Stomach (tissue), 9 donors: ENCODE measurements around the gene MCTP2. TPM values are rescaled to one million over a fixed set of nuclear protein-coding genes. Genes with fewer than 3 reads are reported as not detected.

Experiments used
- DNase-seq, 2 donors: peaks; one replicate each; pipeline versions ENCODE4 v3.0.0 to v3.0.0-alpha.2; 2013 to 2019
- H3K27ac ChIP-seq, 5 donors: fragments of 200-600 bp in 4 of 5; sonication (generic) in 4 of 5; one replicate each; pipeline ENCODE4 v1.5.1; 2013 to 2019; ENCODE audit warnings: mild to moderate bottlenecking in 1 of 5, moderate library complexity in 1 of 5
- H3K27me3 ChIP-seq, 3 donors: fragments of 200-600 bp; sonication (generic); one replicate each; pipeline ENCODE4 v1.5.1; 2017 to 2019; ENCODE audit warnings: mixed run types in 1 of 3
- H3K36me3 ChIP-seq, 4 donors: fragments of 200-600 bp; sonication (generic); 1 replicate in 3 of 4; 2 replicates in 1 of 4; pipeline ENCODE4 v1.5.1; 2016 to 2019
- H3K4me1 ChIP-seq, 4 donors: fragments of 200-600 bp; sonication (generic); one replicate each; pipeline ENCODE4 v1.5.1; 2016 to 2019
- H3K4me3 ChIP-seq, 4 donors: fragments of 200-600 bp; sonication (generic) in 3 of 4; one replicate each; pipeline ENCODE4 v1.5.1; 2016 to 2019; ENCODE audit warnings: mild to moderate bottlenecking in 1 of 4
- H3K9me3 ChIP-seq, 4 donors: fragments of 200-600 bp; sonication (generic); one replicate each; pipeline ENCODE4 v1.5.1; 2016 to 2019
- CTCF ChIP-seq, 7 experiments: fragments of 450-650 bp in 4 of 7; fragments of 200-600 bp in 3 of 7; sonication (generic) in 3 of 7; IDR thresholded peaks; one replicate each; pipeline ENCODE4 v1.5.1; 2016 to 2019; ENCODE audit warnings: antibody characterized with exemption in 7 of 7, control low read depth in 2 of 7, mild to moderate bottlenecking in 1 of 7
- EP300 ChIP-seq: sonication (generic); formaldehyde crosslinking; IDR thresholded peaks from one replicate; pipeline ENCODE4 v1.6.1; 2017; ENCODE audit warnings: antibody characterized with exemption
- POLR2A ChIP-seq, 4 donors: fragments of 450-650 bp; IDR thresholded peaks; one replicate each; pipeline ENCODE4 v1.6.1; 2016; ENCODE audit warnings: antibody characterized with exemption in 4 of 4, control low read depth in 2 of 4, mild to moderate bottlenecking in 1 of 4, moderate library complexity in 1 of 4
- POLR2AphosphoS5 ChIP-seq, 3 donors: sonication (generic); formaldehyde crosslinking; IDR thresholded peaks; one replicate each; pipeline ENCODE4 v1.6.1; 2016; ENCODE audit warnings: antibody characterized with exemption in 3 of 3
- WGBS, 5 donors: extraction: QIAGEN DNeasy Blood & Tissue Kit in 3 of 5; methylation state at CpG; one replicate each; pipeline versions ENCODE4 v1.1.5 to v1.1.7; 2013 to 2018; 5-methylcytosine and 5-hydroxymethylcytosine counted together
- intact Hi-C: fragments of 100-400 bp; cut with DNase I; formaldehyde crosslinking; loops from one replicate; pipeline ENCODE4 v1.15.1; 2023; ENCODE audit warnings: low total_unique reads
- polyA plus RNA-seq, 3 donors: library from polyadenylated mRNA; stranded (reverse); fragments of 200-250 nt; gene quantifications; one replicate each; pipeline ENCODE4 v1.2.3, GENCODE V29; 2013
- total RNA-seq, 5 donors: library from RNA; depleted of rRNA; stranded (reverse); fragments of >200 nt; gene quantifications; one replicate each; pipeline versions ENCODE4 v1.1.0 to v1.2.3, GENCODE V29; 2014 to 2016
- donor health status: healthy with polysubstance abuse.
- donor health status: Bipolar disorder and iron deficiency.
- donor health status: healthy.

MCTP2 gene
- total and polyA plus RNA-seq, 8 donors: 2.8 to 62.4 (median 15.4) TPM

DNA sequence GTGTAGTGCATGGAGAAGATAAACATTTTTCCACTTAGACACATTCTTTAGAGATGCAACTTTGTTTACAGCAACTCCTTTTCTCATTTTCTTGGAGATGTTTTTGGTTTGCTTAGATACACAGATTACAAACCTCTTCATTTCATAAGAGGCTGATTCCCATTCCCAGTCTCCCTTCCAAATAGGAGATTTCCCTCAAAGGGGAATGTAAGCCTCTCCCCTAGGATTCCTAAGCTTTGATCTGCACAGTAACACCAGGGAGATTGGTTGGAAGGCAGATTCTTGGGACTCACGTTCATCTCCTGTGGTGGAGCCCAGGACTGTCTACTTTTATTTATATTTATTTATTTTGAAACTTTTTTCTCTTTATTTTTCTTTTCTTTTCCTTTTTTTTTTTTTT lies 63.2 kb downstream of the MCTP2 start:
- H3K27me3 ChIP-seq: no peaks in the 10 kb centered on the region
- H3K36me3 ChIP-seq: no peaks in the 10 kb centered on the region
- H3K4me3 ChIP-seq: no peak overlapping the region
- peaks cover 0 to 46% (median 14%) of the 10 kb centered on the region in 4 donors for H3K4me1 ChIP-seq
- peak overlapping the region in 3 of 5 donors; percentile 12 to 59 (median 45) for H3K27ac ChIP-seq
- intact Hi-C loops: no loop called here
- H3K9me3 ChIP-seq: no peaks in the 10 kb centered on the region
- DNase-seq: no peak
- no peak for TF ChIP-seq POLR2AphosphoS5 (IDR thresholded peaks at IDR 0.05)
- TF ChIP-seq CTCF (IDR thresholded peaks at IDR 0.05): no peak
- no peak for TF ChIP-seq POLR2A (IDR thresholded peaks at IDR 0.05)
- TF ChIP-seq EP300: no peak
- WGBS, 5 donors: 65 to 93% (median 76%) methylated on average over 1 of the region's 1 CpG

GRCh38 chr15:94295275-94295674 lies 63.9 kb downstream of the MCTP2 start:
- WGBS, 5 donors: 78 to 95% (median 91%) methylated on average over 4 of the region's 4 CpGs
- H3K27me3 ChIP-seq: no peaks in the 10 kb centered on the region
- peak overlapping the region in 2 of 5 donors; percentile 35 to 51 for H3K27ac ChIP-seq
- intact Hi-C loops: no loop called here
- no peak overlapping the region for H3K4me3 ChIP-seq
- no peak for DNase-seq
- H3K4me1 ChIP-seq: peaks cover 0 to 46% (median 14%) of the 10 kb centered on the region in 4 donors
- TF ChIP-seq CTCF (IDR thresholded peaks at IDR 0.05) (no peak), POLR2AphosphoS5 (IDR thresholded peaks at IDR 0.05) (no peak), EP300 (no peak), POLR2A (IDR thresholded peaks at IDR 0.05) (no peak)
- H3K36me3 ChIP-seq: no peaks in the 10 kb centered on the region
- H3K9me3 ChIP-seq: no peaks in the 10 kb centered on the region

DNA sequence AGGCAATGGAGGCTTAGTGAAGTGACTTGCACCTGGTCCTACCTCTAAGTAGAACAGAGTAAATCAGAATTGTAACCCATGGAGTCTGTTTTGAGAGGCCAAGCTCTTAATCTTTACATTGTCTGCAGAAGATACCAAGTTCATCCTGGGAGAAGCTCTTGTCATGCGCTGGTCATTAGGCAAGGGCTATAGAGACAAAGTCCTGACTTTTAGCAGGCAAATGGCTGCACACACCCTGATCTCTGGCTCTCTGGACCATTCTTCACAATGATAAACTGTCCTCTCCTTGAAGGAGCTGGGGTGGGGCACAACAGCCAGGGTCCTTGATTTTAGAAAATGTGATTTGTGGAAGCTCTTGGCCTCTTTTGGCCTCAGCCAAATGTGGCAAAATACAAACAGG lies 65.4 kb downstream of the MCTP2 start:
- DNase-seq: no peak
- Histone ChIP-seq H3K36me3 (no peaks in the 10 kb centered on the region), H3K4me1 (peaks cover 0 to 39% (median 14%) of the 10 kb centered on the region in 4 donors), H3K4me3 (no peak overlapping the region), H3K27me3 (no peaks in the 10 kb centered on the region), H3K9me3 (no peaks in the 10 kb centered on the region), H3K27ac (peak overlapping the region in 1 of 5 donors; percentile 28)
- no peak for TF ChIP-seq EP300
- no peak for TF ChIP-seq CTCF (IDR thresholded peaks at IDR 0.05)
- TF ChIP-seq POLR2AphosphoS5 (IDR thresholded peaks at IDR 0.05): no peak
- no peak for TF ChIP-seq POLR2A (IDR thresholded peaks at IDR 0.05)
- intact Hi-C loops: no loop called here
- 94 to 100% (median 98%) methylated on average over 1 of the region's 1 CpG for WGBS, 5 donors

GRCh38 chr15:94297558-94297957 lies 66.2 kb downstream of the MCTP2 start:
- Histone ChIP-seq H3K27ac (peak overlapping the region in 1 of 5 donors; percentile 28), H3K27me3 (no peaks in the 10 kb centered on the region), H3K4me1 (peaks cover 0 to 30% (median 14%) of the 10 kb centered on the region in 4 donors), H3K36me3 (no peaks in the 10 kb centered on the region), H3K4me3 (no peak overlapping the region), H3K9me3 (no peaks in the 10 kb centered on the region)
- WGBS, 5 donors: 51 to 65% (median 57%) methylated on average over 6 of the region's 6 CpGs
- DNase-seq: peak in 1 of 2 donors; percentile 43
- intact Hi-C loops: no loop called here
- TF ChIP-seq POLR2AphosphoS5 (IDR thresholded peaks at IDR 0.05) (no peak), EP300 (no peak), POLR2A (IDR thresholded peaks at IDR 0.05) (no peak), CTCF (IDR thresholded peaks at IDR 0.05) (no peak)
